ENCODE measurements around the gene NDUFV3. TPM values are rescaled to one million over a fixed set of nuclear protein-coding genes. Genes with fewer than 3 reads are reported as not detected.

Gene NDUFV3
- total RNA-seq, 1 donor from 2014 or later = 33.9 TPM

Other genes starting within 250 kb of the NDUFV3 start
- gene PDE9A, start 239.7 kb upstream of the NDUFV3 start, total RNA-seq = 13.0 and 13.4 TPM in 2 replicates
- 36.7 and 38.4 TPM in 2 replicates for gene WDR4, start 13.8 kb upstream of the NDUFV3 start, total RNA-seq
- gene ERVH48-1, start 32.3 kb downstream of the NDUFV3 start, total RNA-seq = 0.54 and 0.59 TPM in 2 replicates
- 30.6 and 32.0 TPM in 2 replicates for gene PKNOX1, start 81.3 kb downstream of the NDUFV3 start, total RNA-seq
- gene CBS, start 182.5 kb downstream of the NDUFV3 start, total RNA-seq = 22.4 and 22.5 TPM in 2 replicates
- 5.5 and 5.9 TPM in 2 replicates for gene U2AF1, start 214.3 kb downstream of the NDUFV3 start, total RNA-seq